ENCODE measurements around the gene GUCA1C. TPM values are rescaled to one million over a fixed set of nuclear protein-coding genes. Genes with fewer than 3 reads are reported as not detected.

The GUCA1C gene
- total RNA-seq, 1 experiment from 2014 or later: not detected

GRCh38 chr3:108947855-108948254, 5.8 kb downstream of the GUCA1C start:
- H3K9me3 ChIP-seq (ENCODE audit: control insufficient read depth, insufficient read depth, low read depth, low read length): no peaks in the 10 kb centered on the region
- POLR2A ChIA-PET: no interaction called here
- ATAC-seq (no peak), DNase-seq (ENCODE audit: low read depth, low spot score) (no peak)
- no peaks in the 10 kb centered on the region for H3K4me1 ChIP-seq (ENCODE audit: control insufficient read depth, insufficient read depth, low read length)
- no peaks in the 10 kb centered on the region; the same call in 1 of the 2 replicates for H3K27me3 ChIP-seq (ENCODE audit: control insufficient read depth, insufficient read depth, low read length)
- no peaks in the 10 kb centered on the region for H3K36me3 ChIP-seq (ENCODE audit: control insufficient read depth, insufficient read depth, low read length)
- BruUV-seq (replicated peaks): no TSS peak
- in situ Hi-C loops (cut with HindIII; ENCODE audit: low pct_unique_long_range_greater_than_20kb, low sequenced_read_pairs): no loop called here
- no peak overlapping the region for H3K4me3 ChIP-seq (ENCODE audit: low read depth in 2 of 2, low read length in 2 of 2)
- CTCF ChIA-PET: no interaction called here
- no peak for TF ChIP-seq TCF7L2 (IDR thresholded peaks at IDR 0.05; ENCODE audit: low read depth, low read length)
- no peak for TF ChIP-seq REST (IDR thresholded peaks at IDR 0.05; ENCODE audit: insufficient read depth in 1 of 2, low read depth in 2 of 2, low read length in 1 of 2)
- TF ChIP-seq, protein P1, sequence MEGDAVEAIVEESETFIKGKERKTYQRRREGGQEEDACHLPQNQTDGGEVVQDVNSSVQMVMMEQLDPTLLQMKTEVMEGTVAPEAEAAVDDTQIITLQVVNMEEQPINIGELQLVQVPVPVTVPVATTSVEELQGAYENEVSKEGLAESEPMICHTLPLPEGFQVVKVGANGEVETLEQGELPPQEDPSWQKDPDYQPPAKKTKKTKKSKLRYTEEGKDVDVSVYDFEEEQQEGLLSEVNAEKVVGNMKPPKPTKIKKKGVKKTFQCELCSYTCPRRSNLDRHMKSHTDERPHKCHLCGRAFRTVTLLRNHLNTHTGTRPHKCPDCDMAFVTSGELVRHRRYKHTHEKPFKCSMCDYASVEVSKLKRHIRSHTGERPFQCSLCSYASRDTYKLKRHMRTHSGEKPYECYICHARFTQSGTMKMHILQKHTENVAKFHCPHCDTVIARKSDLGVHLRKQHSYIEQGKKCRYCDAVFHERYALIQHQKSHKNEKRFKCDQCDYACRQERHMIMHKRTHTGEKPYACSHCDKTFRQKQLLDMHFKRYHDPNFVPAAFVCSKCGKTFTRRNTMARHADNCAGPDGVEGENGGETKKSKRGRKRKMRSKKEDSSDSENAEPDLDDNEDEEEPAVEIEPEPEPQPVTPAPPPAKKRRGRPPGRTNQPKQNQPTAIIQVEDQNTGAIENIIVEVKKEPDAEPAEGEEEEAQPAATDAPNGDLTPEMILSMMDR (IDR thresholded peaks at IDR 0.05): no peak
- no peak for TF ChIP-seq SIN3A (IDR thresholded peaks at IDR 0.05; ENCODE audit: borderline replicate concordance, insufficient read depth, low read depth, low read length)
- TF ChIP-seq POLR2AphosphoS5 (IDR thresholded peaks at IDR 0.05; ENCODE audit: low read depth, low read length): no peak
- no peak overlapping the region for H3K27ac ChIP-seq (ENCODE audit: low read length)
- intact Hi-C loops (cut with micrococcal nuclease; ENCODE audit: unreplicated experiment): no loop called here

DNA sequence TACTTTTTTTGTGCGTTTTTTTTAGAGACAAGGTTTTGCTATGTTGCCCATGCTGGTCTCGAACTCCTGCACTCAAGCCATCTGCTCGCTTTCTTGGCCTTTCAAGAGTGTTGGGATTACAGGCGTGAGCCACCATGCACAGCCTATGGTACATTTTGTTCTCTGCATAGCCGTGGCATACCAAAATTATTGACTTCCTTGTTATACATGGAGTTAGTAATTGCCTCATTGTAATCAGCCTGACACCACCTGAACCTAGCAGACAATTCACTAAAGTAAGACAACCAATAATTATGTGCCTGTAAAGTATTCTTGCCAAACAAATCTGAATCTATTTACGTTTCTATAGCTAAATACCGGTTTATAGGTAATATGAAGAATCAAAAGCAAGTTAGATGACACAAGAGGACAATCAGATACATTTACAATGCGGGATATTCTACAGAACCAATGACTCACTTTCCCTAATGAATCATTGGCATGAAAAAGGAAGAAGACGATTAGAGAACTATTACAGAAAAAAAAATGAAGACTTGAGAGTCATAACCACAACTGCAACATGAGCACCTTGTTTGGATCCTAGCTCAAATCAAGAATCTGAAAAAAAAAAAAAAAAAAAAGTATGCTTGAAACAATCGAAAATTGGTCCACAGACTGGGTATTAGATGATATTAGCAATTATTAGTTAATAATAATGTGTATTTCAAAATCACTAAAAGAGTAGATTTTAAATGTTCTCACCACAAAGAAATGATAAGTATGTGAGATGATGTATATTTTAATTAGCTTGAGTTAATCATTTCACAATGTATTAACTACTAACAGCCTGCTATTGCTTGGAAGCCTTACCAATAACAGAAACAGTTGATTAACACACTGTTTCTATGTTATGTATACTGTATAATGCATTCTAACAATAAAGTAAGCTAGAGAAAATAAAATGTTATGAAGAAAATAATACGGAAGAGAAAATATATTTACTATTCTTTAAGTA, 7.1 kb downstream of the GUCA1C start:
- Histone ChIP-seq H3K4me3 (ENCODE audit: low read depth in 2 of 2, low read length in 2 of 2) (no peak overlapping the region), H3K27me3 (ENCODE audit: control insufficient read depth, insufficient read depth, low read length) (no peaks in the 10 kb centered on the region), H3K36me3 (ENCODE audit: control insufficient read depth, insufficient read depth, low read length) (no peaks in the 10 kb centered on the region), H3K27ac (ENCODE audit: low read length) (no peak overlapping the region), H3K9me3 (ENCODE audit: control insufficient read depth, insufficient read depth, low read depth, low read length) (no peaks in the 10 kb centered on the region), H3K4me1 (ENCODE audit: control insufficient read depth, insufficient read depth, low read length) (no peaks in the 10 kb centered on the region)
- BruUV-seq (replicated peaks): no TSS peak
- intact Hi-C loops (cut with micrococcal nuclease; ENCODE audit: unreplicated experiment): no loop called here
- in situ Hi-C loops (cut with HindIII; ENCODE audit: low pct_unique_long_range_greater_than_20kb, low sequenced_read_pairs): no loop called here
- no peak for ATAC-seq
- no peak for TF ChIP-seq SIN3A (IDR thresholded peaks at IDR 0.05; ENCODE audit: borderline replicate concordance, insufficient read depth, low read depth, low read length)
- TF ChIP-seq TCF7L2 (IDR thresholded peaks at IDR 0.05; ENCODE audit: low read depth, low read length): no peak
- no peak for TF ChIP-seq POLR2AphosphoS5 (IDR thresholded peaks at IDR 0.05; ENCODE audit: low read depth, low read length)
- TF ChIP-seq, protein P1 (IDR thresholded peaks at IDR 0.05): no peak
- TF ChIP-seq REST (IDR thresholded peaks at IDR 0.05; ENCODE audit: insufficient read depth in 1 of 2, low read depth in 2 of 2, low read length in 1 of 2): no peak
- no peak for DNase-seq (ENCODE audit: low read depth, low spot score)
- CTCF ChIA-PET: no interaction called here
- POLR2A ChIA-PET: no interaction called here

All from Panc1 (cell line).